GM18519 (cell line): ENCODE results near the gene UBR1.
"Not testable (repeated sequence)": the region's sequence is repeated elsewhere in the genome, so short reads cannot be mapped to it uniquely, and the experiment has no call there.

ENCODE experiments used
- ATAC-seq: cut with Tn5 transposase; IDR thresholded peaks from one replicate; pipeline ENCODE4 v1.9.1; 2021; ENCODE audit warnings: mild to moderate bottlenecking, moderate library complexity; ENCODE audit not compliant: unreplicated experiment, low FRiP score

UBR1 gene

DNA sequence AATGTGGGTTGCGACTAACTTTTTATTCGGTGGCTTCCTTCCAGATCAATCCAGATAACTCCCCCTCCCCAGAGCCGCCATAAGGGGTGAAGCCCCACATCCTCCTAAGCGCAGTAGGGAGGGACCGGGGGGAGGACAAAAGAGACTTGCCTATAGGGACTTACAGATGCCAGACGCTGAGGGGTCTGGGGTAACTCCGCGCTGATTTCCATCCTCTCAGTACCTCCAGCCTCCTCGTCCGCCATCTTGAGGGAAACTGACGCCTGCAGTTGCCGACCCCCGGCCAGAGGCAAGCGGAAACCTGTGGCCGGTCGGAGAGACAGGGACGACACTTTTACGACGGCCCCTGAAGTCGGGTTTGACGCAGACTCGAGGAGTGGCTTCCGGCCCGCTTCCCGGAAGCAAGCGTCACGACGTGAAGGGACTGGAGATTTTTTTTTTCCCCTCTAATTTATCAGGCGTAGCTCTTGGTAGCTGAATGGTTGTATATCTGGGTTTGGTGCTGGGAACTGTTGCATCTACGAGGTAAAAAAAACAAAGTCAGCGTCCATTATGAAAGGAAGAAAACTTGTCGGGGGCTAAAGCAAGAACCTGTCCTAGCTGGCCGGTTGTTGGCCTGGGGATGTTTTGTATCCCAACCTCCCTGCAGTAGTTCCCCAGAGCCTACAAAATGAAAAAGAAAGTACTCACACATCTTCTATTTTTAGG, at the start of gene UBR1:
Gene UBR1 (minus strand): TSS at position 261 of the 708 bp plus-strand sequence. CDS start 16 bp downstream, at position 245.
- ATAC-seq, result no peak

DNA sequence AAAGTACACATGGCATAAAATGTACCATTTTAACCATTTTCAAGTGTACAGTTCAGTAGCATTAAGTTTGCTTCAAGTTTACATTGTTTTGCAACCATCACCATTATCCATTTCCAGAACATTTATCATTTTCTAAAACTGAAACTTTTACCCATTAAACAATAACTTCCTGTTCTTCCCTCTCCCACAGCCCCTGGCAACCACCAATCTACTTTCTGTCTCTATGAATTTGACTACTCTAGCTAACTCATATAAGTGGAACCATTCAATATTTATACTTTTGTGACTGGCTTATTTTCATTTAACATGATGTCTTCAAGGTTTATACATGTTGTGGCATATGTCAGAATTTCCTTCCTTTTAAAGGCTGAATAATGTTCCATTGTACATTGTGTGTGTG, 47.4 kb upstream of the UBR1 start:
- ATAC-seq, result no peak

- no peak for ATAC-seq
Observed at GRCh38 chr15:43151688-43152087, 45.9 kb upstream of the UBR1 start.

DNA sequence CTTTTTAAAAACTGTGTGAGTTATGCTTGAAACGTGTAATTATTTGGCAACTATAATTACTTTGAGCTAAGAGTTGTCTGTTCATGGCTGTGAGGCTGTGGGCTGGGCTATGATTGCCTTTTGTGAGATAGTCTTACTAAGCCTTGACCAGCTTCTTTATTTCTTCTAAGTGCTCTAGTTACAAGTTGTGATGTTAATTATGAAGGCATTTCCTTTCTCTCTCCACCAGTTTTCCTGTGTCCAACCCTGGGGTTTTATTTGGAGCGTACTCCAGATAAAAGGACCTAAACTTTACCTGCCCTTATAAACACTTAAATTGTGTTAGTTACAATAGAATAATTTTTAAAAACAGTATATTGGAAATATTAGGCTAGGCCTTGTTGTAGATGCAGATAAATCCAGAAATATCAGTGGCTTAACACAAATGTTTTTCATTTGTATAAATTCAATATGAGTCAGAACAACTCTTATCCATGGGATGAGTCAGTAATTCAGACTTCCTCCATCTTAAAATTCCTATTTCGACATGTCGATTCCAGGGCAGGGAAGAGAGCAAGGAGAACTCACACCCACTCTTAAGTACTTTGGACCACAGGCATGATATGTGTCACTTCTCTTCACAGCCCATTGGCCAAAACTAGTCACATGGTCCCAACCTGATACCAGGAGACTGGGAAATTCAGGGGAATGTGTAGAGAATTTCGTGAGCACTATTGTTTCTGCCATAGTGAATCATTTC, 44.5 kb upstream of the UBR1 start:
- ATAC-seq, result no peak

DNA sequence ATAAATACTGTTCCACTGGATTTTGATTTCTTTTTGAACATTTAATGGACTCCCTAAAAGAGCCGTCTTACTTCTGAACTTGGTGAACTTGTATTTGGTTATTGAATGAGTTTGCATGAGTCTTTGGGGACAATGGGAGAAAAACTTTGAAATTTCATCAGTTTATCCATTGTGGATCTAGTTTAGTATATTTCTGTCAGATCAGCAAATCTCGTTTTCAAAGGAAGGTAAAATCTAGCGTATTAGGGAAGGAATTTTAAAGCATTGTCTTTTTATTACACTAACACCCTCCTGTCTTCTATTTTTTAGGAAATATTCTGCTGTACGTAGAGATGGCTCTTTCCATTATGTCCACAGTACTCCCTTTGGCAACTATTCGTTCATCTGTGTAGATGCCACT, 40.3 kb upstream of the UBR1 start:
- no peak for ATAC-seq

- no peak for ATAC-seq
Observed at GRCh38 chr15:43144512-43144911, 38.7 kb upstream of the UBR1 start.

- ATAC-seq, result no peak
Observed at GRCh38 chr15:43143203-43143941, 37.5 kb upstream of the UBR1 start.

DNA sequence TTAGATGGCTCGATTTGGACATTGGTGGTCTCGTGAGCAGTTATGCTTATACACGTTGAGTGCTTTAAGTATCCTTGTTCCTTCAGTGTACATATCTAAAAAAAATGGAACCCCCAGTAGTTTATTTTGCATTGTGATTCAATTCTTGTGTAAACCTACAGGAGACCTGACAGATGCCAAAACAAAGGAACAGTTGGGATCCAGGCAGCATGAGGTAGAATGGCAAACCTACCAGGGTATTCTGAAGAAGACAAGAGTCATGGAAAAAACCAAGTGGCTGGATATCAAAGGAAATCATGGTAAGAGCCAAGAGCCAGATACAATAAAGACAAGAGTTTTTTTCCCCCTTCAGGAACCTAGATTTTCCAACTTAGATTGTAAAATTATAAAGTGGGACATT, 29.5 kb upstream of the UBR1 start:
- no peak for ATAC-seq

- no peak for ATAC-seq
Observed at GRCh38 chr15:43134157-43134635, 28.4 kb upstream of the UBR1 start.

DNA sequence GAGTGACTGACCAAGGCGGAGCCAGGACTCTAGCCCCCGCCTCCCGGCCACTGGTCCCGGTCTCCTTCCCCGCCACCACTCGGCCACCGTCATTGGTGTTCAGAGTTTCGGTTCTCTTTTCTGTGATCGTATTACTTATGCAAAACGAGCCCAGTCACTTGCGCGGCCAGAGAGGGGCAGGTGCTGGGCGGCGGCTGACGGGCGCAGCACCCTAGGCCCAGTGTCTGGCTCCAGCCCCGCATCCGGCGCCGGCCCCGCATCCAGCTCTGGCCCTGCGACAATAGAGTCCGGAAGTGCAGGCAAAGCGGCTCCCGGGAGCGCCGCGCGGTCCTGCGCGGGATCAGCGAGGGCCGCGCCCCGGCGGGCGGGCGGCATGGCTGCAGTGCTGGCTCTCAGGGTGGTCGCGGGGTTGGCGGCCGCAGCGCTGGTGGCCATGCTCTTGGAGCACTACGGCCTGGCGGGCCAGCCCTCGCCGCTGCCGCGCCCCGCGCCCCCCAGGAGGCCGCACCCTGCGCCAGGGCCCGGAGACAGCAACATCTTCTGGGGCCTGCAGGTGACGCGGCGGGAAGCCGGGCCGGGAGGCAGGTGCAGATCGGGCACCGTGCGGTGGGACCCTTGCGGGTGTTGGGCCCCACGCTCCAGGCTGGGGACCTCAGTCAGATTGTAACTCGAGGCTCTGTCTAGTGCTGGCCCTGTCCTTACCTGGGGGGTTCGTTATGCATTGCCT, 27.8 kb upstream of the UBR1 start, which contains the start of gene TMEM62:
Gene TMEM62 (plus strand): TSS at position 157 of the 727 bp plus-strand sequence. CDS start 217 bp downstream, at position 374.
- peak; percentile 68 for ATAC-seq

- ATAC-seq, result no peak
Observed at GRCh38 chr15:43132830-43133429, 27.1 kb upstream of the UBR1 start.

DNA sequence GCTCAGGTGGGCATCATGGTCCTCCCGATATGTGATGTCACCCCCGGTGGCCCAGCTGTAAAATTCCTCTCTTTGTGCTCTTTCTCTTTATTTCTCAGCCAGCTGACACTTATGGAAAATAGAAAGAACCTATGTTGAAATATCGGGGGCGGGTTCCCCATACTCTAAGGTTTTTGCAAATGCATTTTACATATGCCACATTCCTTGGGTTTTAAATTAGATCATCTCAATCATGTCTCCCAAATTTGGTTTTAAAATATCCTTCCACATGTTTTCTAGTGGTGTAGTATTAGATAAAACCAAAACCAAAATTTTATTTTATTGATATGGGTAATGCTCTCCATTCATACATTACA, 23.1 kb upstream of the UBR1 start:
- no peak for ATAC-seq

GRCh38 chr15:43128174-43128979, 22.5 kb upstream of the UBR1 start:
- not testable (repeated sequence) for ATAC-seq

GRCh38 chr15:43127752-43128151, 21.9 kb upstream of the UBR1 start:
- ATAC-seq, result no peak

DNA sequence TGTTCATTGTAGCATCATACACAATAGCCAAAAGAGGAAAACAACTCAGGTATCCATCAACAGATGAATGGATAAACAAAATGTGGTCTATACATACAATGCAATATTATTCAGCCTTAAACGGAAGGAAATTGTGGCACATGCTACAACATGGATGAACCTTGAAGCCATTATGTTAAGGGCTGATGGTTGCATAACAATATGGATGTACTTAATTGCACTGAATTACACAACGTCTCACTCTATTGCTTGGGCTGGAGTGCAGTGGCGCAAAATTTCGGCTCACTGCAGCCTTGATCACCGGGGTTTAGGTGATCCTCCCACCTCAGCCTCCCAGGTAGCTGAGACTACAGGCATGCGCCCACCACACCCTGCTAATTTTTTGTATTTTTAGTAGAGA, 20.5 kb upstream of the UBR1 start:
- ATAC-seq, result no peak

DNA sequence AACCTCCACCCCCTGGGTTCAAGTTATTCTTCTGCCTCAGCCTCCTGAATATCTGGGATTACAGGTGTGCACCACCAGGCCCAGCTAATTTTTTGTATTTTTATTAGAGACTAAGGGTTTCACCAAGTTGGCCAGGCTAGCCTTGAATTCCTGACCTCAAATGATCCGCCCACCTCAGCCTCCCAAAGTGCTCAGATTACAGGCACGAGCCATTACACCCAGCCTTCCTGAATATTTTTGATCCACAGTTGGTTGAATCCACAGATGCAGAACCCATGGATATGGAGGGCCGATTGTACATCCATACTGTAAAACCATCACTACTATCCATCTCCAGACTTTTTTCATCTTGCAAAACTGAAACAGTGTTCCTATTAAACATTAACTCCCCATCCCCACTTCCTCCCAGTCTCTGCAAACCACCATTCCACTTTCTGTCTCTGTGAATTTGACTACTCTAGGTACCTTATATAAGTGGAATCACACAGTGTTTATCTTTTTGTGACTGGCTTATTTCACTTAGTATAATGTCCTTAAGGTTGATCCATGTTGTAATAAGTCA, 19.3 kb upstream of the UBR1 start:
- ATAC-seq, result no peak

DNA sequence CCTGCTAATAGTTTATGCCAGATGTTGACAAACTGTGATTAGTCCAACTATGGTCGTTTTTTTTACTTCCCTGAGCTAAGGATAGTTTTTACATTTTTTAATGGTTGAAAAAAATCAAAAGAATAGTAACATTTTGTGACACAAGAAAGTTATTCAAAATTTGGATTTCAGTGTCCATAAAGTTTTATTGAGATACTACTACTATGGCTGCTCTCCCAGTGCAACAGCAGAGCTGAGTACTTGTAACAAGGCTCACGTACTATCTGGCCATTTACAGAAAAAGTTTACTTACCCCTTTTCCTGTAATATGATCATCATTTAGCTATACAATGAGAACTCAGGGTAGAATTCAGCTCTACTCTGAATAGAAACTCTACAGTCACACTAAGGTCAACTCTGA, 16.0 kb upstream of the UBR1 start:
- no peak for ATAC-seq

DNA sequence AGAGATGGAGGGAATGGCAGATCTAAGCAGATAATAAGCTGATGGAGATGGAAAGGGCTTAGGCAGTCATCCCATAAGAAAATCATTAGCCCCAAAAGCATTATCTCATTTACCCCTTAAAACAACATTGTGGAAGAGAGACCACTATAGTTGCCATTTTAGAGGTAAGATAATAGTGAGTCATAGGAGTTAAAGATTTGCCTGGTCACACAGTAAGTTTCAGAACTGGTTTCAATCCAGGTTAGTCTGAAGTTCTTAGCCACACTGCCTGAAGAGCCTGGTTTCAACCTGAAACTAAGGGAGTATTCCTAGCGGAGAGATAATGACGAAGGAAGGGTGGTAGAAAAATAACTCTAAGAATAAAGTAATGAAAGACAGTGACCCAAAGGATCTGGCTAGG, 13.0 kb upstream of the UBR1 start:
- no peak for ATAC-seq

DNA sequence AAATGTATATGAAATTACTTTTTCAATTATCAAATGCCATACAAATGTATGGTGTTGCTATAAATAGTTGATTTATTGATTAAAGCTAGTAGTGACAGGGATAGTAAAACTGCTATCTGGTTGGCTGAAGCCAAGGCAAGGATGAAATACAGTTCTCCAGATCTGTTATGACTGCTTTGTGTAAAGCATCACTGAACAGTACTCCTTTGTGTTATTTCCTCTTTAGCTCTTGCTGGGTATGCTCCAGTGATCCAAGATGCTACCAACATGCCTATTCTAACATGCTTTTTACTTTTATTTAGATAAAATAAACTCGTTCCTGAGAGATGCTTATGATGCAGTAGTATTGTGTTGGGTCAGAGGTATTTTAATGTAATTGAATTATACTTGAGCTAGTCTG, 12.4 kb upstream of the UBR1 start:
- no peak for ATAC-seq
